ENCODE results near the gene INTS3. TPM values are rescaled to one million over a fixed set of nuclear protein-coding genes. Genes with fewer than 3 reads are reported as not detected.

INTS3 gene
- total and polyA plus RNA-seq, 2 of the 8 experiments (the other 6 are each of a cell fraction or from before 2014, with no cell fraction given), result 66.8 to 93.2 TPM

DNA sequence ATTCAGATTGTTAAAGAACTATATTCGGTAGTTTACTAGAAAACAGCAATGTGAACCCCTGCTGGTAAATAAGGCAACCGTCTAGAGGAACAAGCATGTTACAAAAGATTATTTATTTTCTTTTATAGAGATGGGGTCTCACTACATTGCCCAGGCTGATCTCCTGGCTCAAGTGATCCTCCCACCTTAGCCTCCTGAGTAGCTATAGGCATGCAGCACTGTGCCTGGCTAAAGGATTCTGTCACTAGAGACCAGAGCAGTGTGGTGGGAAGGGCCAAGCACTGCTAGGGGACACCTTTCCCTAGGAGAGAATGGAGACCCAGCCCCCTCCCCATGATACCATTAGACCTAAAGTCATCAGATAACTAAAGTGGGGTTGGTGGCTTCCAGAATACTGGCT is 76.3 kb downstream of the INTS3 start:
- Histone ChIP-seq H2BK5ac (ENCODE audit: low read depth, low read length) (no peak overlapping the region), H3K14ac (ENCODE audit: insufficient read length) (no peak overlapping the region), H3K4me3 (ENCODE audit: extremely low read depth in 1 of 4, insufficient read depth in 2 of 4, low read depth in 3 of 4, low read length in 4 of 4) (no peak overlapping the region), H4K91ac (replicated peaks; ENCODE audit: insufficient read length, low read length) (no peak overlapping the region), H3K4me2 (ENCODE audit: insufficient read depth in 1 of 2, low read depth in 2 of 2, low read length in 2 of 2) (no peak overlapping the region), H3K9me3 (ENCODE audit: insufficient read depth in 2 of 2, low read depth in 1 of 2, low read length in 1 of 2) (no peaks in the 10 kb centered on the region), H4K20me1 (replicated peaks in 1 of 2; ENCODE audit: control insufficient read depth in 1 of 2, insufficient read depth in 2 of 2, low read length in 2 of 2) (peaks cover 0 to 5% of the 10 kb centered on the region in 2 experiments), H2AFZ (ENCODE audit: low read length) (no peak overlapping the region), H3K9ac (replicated peaks in 1 of 4; ENCODE audit: extremely low read depth in 1 of 4, low read depth in 3 of 4, low read length in 3 of 4) (no peak overlapping the region), H2BK120ac (replicated peaks; ENCODE audit: low read depth, low read length) (no peak overlapping the region), H3K36me3 (ENCODE audit: control insufficient read depth in 2 of 4, insufficient read depth in 4 of 4, low read length in 3 of 4) (peaks cover 0 to 13% (median 8%) of the 10 kb centered on the region in 4 experiments; a peak in 4 of 8 replicates), H3K4ac (replicated peaks; ENCODE audit: insufficient read length, low read depth, low read length) (no peak overlapping the region), H2AK5ac (ENCODE audit: low read depth, low read length) (no peak overlapping the region), H3K27ac (ENCODE audit: low read depth, low read length) (no peak overlapping the region), H4K5ac (ENCODE audit: insufficient read length, low read depth, low read length) (no peak overlapping the region), H3K56ac (replicated peaks; ENCODE audit: insufficient read length, low read depth, low read length) (no peak overlapping the region), H3K79me2 (ENCODE audit: control insufficient read depth in 1 of 2, insufficient read depth in 2 of 2, low read length in 2 of 2) (no peaks in the 10 kb centered on the region), H2BK12ac (ENCODE audit: low read depth, low read length) (no peak overlapping the region), H3K23ac (ENCODE audit: insufficient read length) (no peak overlapping the region), H3K4me1 (replicated peaks in 1 of 4; ENCODE audit: control insufficient read depth in 3 of 4, insufficient read depth in 4 of 4, low read length in 3 of 4) (no peaks in the 10 kb centered on the region), H4K8ac (ENCODE audit: extremely low read depth, insufficient read depth, low read length) (no peak overlapping the region), H3K18ac (ENCODE audit: extremely low read depth, low read length) (no peak overlapping the region), H3K27me3 (replicated peaks in 1 of 4; ENCODE audit: control insufficient read depth in 3 of 4, extremely low read depth in 1 of 4, insufficient read depth in 3 of 4, low read length in 3 of 4) (no peaks in the 10 kb centered on the region), H2BK15ac (ENCODE audit: low read length) (no peak overlapping the region), H3K79me1 (ENCODE audit: low read depth, low read length) (0 out of 2 replicates have a peak, but pooled peaks cover 2% of the 10 kb centered on the region), H3K23me2 (ENCODE audit: low read depth, low read length) (no peaks in the 10 kb centered on the region), H2BK20ac (ENCODE audit: low read length) (no peak overlapping the region)
- DNase-seq (ENCODE audit: low read depth in 1 of 2, low spot score in 2 of 2) (no peak), FAIRE-seq (no peak)
- 72% methylated on average over 2 of the region's 2 CpGs; no CpG with 5 or more reads in 1 of the 2 experiments for WGBS, 2 experiments (ENCODE audit: extremely low coverage in 1 of 2, insufficient coverage in 1 of 2, insufficient read length in 1 of 2, insufficient replicate concordance in 2 of 2, low coverage in 1 of 2, low lambda C conversion rate in 2 of 2, missing lambda C conversion rate in 1 of 2)
- CTCF ChIA-PET (ENCODE audit: partially characterized antibody), result interaction anchor here (0.6 to 1.2 kb wide), 4 partner anchors 124 to 182 kb away, joined by 3 to 6 read pairs (median 5); partner anchors contain the start of genes CREB3L4, DENND4B and RAB13
- POLR2A ChIA-PET (ENCODE audit: partially characterized antibody), result interaction anchor here (0.7 to 15.1 kb wide), 6 partner anchors 23 to 189 kb away, joined by 3 to 153 read pairs (median 4); partner anchors contain the start of genes GATAD2B, JTB and RPS27
- TF ChIP-seq TAF7 (optimal IDR thresholded peaks at IDR 0.05; ENCODE audit: borderline replicate concordance, low read depth, low read length) (no peak), SIRT6 (IDR thresholded peaks at IDR 0.05; ENCODE audit: low read length) (no peak)
- TF ChIP-seq, protein P1, sequence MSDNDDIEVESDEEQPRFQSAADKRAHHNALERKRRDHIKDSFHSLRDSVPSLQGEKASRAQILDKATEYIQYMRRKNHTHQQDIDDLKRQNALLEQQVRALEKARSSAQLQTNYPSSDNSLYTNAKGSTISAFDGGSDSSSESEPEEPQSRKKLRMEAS (IDR thresholded peaks at IDR 0.05), result no peak
- TF ChIP-seq, protein P2, sequence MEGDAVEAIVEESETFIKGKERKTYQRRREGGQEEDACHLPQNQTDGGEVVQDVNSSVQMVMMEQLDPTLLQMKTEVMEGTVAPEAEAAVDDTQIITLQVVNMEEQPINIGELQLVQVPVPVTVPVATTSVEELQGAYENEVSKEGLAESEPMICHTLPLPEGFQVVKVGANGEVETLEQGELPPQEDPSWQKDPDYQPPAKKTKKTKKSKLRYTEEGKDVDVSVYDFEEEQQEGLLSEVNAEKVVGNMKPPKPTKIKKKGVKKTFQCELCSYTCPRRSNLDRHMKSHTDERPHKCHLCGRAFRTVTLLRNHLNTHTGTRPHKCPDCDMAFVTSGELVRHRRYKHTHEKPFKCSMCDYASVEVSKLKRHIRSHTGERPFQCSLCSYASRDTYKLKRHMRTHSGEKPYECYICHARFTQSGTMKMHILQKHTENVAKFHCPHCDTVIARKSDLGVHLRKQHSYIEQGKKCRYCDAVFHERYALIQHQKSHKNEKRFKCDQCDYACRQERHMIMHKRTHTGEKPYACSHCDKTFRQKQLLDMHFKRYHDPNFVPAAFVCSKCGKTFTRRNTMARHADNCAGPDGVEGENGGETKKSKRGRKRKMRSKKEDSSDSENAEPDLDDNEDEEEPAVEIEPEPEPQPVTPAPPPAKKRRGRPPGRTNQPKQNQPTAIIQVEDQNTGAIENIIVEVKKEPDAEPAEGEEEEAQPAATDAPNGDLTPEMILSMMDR (IDR thresholded peaks at IDR 0.05; ENCODE audit: control extremely low read depth in 1 of 3, insufficient read depth in 1 of 3, low read depth in 1 of 3, low read length in 3 of 3), result no peak

All from H1 (cell line).